H54 (cell line): ENCODE measurements around the gene SPDYE9.
"Not testable (repeated sequence)": the region's sequence is repeated elsewhere in the genome, so short reads cannot be mapped to it uniquely, and the experiment has no call there.

Source experiments
- DNase-seq: peaks from one replicate; pipeline ENCODE4 v3.0.0; 2011; ENCODE audit warnings: low spot score, mixed read lengths; ENCODE audit not compliant: insufficient read length
- FAIRE-seq: peaks from 3 replicates; lab custom pipeline; 2011; peaks lifted over from hg19 to GRCh38; lab: Jason Lieb, UNC

SPDYE9 gene

GRCh38 chr7:73085938-73086337 lies at the start of gene SPDYE9:
Gene SPDYE9, minus strand, starts transcription at chr7:73086038. Its CDS starts 1,800 bp downstream, at chr7:73084238.
- FAIRE-seq, DNase-seq: not testable (repeated sequence)

DNA sequence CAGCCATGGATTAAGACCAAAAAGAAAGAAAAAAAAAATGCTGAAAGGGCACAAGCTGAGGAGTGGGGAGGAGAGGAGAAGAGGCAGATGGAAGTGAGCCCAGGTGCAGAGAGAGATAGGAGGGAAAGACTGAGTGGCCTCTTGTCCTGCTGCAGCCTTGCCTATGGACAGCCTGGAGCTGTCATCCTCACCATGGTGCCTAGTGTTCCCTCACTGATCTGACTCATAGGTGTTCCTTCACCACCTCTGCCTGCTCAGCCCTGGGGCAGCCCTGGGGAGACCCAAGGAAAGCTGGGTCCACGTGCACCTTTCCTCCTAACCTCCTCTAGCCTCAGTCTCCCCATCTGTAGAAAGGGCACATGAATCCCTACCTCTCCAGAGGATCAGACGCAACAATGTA lies 49.0 kb upstream of the SPDYE9 start:
- DNase-seq, FAIRE-seq: not testable (repeated sequence)

DNA sequence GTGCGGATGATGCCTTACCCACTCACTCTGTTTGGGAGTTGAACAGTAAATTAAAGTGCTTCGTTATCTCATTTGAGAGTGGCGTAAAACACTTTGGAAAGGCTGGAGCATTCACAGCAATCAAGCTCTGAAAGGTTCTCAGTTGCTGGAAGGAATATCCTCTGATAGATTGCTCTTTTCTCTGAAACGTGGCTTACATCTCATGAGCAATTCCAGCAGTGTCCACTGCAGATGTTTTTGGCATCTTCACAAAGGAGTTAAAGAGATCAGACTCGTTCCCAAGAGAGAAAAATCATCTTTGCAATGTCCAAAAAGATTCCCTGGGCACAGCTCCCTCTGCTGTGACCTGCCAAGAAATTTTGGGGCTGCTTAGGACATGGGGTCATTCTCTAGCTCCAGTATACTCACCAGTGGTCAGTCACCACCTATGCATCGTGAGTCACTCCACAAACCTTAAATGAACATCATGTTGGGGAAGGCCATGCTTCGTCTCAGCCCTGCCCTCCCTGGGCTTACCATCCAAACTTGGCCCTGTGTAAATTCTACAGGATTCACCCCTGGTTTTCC lies 46.9 kb upstream of the SPDYE9 start:
- not testable (repeated sequence) for DNase-seq, FAIRE-seq

GRCh38 chr7:73130612-73131011 lies 44.8 kb upstream of the SPDYE9 start:
- FAIRE-seq, DNase-seq: not testable (repeated sequence)

DNA sequence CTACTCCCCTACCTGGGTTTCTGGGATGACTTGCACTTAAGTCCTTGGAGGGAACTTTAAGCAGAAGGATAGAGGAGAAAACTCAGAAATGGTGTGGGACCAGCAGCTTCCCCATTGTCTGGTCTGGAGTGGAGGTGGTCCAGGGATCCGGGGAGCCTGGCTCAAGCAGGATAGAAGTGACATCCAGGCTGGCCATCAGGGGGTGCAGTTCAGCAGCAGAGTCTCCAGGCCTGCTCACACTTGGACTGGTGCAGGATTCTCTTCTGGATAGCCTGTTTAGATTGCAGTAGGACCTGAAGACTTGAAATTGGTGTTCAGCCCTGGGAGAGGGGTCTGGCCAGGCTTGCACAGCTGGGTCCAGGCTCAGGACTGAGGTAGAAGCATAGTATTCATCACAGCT lies 38.3 kb upstream of the SPDYE9 start:
- not testable (repeated sequence) for FAIRE-seq, DNase-seq

DNA sequence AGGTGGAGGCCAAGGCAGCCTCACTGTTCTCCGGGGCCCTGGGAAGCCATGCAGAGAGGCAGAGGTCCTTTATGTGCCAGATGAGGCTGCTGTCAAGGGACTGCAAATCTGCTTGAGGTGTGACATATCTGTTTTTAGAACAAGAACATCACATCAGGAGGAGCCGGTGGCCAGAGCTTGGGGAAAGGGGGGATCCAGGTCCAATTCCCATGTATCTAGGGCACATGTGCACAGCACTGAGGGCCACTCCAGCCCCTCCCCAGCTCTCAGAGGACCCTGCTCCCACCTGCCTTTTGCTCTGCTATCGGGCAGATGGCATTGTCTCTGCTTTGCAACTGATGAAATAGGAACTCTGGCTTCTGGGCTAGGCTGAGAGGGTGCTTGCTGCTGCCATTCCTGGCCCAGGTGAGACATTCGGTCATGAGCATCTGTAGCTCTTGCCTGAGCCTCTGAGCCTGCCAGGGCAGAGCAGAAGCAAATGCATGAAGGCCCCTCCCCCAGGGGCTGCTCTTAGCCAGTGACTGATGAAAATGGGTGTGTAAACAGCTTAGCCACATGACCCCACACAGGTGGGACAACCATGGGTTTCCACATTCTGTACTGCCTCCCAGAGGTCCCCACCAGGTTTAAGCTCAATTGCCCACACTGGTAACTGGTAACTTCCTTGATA lies 37.1 kb upstream of the SPDYE9 start:
- not testable (repeated sequence) for DNase-seq, FAIRE-seq

GRCh38 chr7:73118155-73118554 lies 32.3 kb upstream of the SPDYE9 start:
- not testable (repeated sequence) for DNase-seq, FAIRE-seq

GRCh38 chr7:73057811-73058210 lies 28.0 kb downstream of the SPDYE9 start, which contains the start of gene SPDYE11:
Gene SPDYE11, minus strand, starts transcription at chr7:73057911. Its CDS starts 1,800 bp downstream, at chr7:73056111.
- FAIRE-seq, DNase-seq: not testable (repeated sequence)

DNA sequence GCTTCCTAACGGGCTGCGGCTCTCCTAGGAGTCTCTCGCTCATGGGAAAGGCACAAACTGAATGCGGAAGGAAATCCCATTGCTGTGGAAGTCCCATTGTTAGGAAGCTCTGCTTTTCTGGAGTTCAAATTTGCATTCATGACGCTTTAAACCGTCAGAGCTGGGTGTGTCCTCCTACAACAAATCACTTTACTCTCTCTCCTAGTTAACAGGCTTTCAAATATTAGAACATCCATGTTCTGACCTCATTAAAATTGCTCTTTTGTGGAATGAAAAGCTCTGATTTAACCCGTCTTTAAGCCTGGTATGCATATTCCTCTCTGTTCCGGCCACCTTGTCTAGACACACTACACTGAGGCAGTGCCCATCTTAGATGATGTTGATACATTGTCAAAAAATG lies 56.2 kb downstream of the SPDYE9 start, which contains the start of gene SPDYE8:
Gene SPDYE8 (minus strand): TSS at position 101 of the 400 bp plus-strand sequence. CDS start 1,800 bp downstream, outside the sequence.
- not testable (repeated sequence) for DNase-seq, FAIRE-seq
